ENCODE results near the gene UVSSA.

DNA sequence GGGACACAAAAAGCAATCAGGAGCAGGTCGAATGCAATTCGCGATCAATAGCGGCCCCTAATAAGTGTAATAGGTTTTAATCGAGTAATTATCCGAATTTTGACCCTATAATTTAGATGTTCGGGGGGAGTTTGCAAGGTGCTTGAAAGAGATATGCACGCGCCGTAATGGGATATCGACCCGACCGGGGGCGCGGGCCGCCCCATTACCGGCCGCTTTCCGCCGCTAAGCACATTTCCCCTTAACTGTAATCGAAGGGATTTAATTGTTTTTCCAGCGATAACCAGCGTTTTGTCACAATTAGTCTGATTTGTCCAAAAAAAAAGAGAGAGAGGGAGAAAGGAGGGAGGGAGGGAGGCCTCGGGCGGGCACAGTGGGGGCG is 58.2 kb downstream of the UVSSA start:
- no peak for TF ChIP-seq EZH2 (IDR thresholded peaks at IDR 0.05)
- TF ChIP-seq POLR2AphosphoS5 (IDR thresholded peaks at IDR 0.05; ENCODE audit: borderline replicate concordance, low read depth, low read length): no peak
